Hepatocyte (in vitro differentiated cells): Measurements from ENCODE around the gene PRR12.

Experiments used
- EZH2 ChIP-seq: fragments of 200-600 bp; sonication (generic); IDR thresholded peaks from 2 replicates; pipeline ENCODE4 v1.6.1; 2016; ENCODE audit warnings: antibody characterized with exemption, mild to moderate bottlenecking, borderline replicate concordance
- EZH2phosphoT487 ChIP-seq: fragments of 200-600 bp; sonication (generic); IDR thresholded peaks from one replicate; pipeline ENCODE4 v1.6.1; 2018; ENCODE audit warnings: antibody characterized with exemption, mild to moderate bottlenecking, low read depth, moderate library complexity; ENCODE audit not compliant: unreplicated experiment, severe bottlenecking
- TF ChIP-seq, protein P1 (sequence below): fragments of 200-600 bp; sonication (generic); IDR thresholded peaks from 2 replicates; pipeline ENCODE4 v1.5.1; 2016; ENCODE audit warnings: antibody characterized with exemption, mild to moderate bottlenecking; ENCODE audit not compliant: poor library complexity

- TF ChIP-seq, protein P1, sequence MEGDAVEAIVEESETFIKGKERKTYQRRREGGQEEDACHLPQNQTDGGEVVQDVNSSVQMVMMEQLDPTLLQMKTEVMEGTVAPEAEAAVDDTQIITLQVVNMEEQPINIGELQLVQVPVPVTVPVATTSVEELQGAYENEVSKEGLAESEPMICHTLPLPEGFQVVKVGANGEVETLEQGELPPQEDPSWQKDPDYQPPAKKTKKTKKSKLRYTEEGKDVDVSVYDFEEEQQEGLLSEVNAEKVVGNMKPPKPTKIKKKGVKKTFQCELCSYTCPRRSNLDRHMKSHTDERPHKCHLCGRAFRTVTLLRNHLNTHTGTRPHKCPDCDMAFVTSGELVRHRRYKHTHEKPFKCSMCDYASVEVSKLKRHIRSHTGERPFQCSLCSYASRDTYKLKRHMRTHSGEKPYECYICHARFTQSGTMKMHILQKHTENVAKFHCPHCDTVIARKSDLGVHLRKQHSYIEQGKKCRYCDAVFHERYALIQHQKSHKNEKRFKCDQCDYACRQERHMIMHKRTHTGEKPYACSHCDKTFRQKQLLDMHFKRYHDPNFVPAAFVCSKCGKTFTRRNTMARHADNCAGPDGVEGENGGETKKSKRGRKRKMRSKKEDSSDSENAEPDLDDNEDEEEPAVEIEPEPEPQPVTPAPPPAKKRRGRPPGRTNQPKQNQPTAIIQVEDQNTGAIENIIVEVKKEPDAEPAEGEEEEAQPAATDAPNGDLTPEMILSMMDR, result no peak
- no peak for TF ChIP-seq EZH2phosphoT487
- TF ChIP-seq EZH2, result no peak
These were observed 69.5 kb downstream of the PRR12 start for GRCh38 chr19:49660338-49660961.
